HS-27A (cell line): ENCODE data around the gene MARVELD3.
"Not testable (repeated sequence)": the region's sequence is repeated elsewhere in the genome, so short reads cannot be mapped to it uniquely, and the experiment has no call there.

Experiments
- DNase-seq: peaks from one replicate; pipeline ENCODE4 v3.0.0-alpha.2; 2012; ENCODE audit warnings: low read depth, missing footprints

Gene MARVELD3

DNA sequence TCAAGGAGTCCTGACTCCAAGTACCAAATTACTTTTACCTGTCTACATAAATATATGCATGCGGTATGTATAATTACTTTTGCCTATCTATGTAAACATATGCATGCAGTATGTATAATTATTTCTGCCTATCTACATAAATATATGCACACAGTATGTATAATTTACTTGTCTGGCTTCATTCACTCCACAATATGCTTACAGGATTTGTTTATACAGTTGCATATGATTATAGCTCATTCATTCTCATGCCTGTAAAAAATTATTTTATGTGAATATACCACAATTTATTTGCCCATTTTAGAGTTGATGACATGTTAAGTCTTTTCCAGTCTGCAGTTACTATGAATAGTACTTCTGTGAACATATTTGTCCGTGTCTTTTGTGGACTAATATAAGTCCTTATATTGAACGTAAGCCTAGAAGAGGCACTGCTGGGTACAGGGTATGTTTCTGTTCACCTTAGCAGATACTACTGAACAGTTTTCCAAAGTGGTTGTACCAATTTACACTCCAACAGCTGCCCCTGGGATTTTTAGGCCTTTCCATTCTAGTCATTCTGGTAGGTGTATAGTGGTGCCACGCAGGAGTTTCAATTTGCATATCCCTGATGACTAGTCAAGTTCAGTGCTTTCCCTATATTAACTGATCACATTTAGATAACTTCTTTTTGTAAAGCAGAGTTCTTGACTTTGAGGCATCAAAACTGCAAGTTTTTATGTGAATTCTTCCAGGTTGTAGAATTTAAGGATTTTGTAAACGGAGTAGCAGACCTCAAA lies 47.0 kb downstream of the MARVELD3 start:
- DNase-seq, result no peak

DNA sequence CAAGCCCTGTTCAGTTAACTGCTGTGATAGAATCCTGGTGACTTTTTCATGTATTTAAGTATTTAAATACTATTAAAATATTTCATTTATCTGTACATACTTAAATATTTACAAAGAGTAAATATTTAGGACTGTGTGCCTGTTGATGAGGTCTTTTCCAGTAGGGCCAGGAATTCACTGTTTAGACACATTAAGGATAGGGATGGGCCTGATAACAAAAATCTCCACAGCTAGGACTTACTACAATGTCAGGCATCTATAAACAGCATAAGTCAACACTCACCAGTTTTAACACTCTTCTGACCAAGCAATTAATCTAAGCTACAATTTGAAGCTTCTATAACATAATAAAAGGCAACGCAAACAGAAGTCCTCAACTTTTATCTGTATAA lies 47.6 kb downstream of the MARVELD3 start:
- DNase-seq, result no peak

DNA sequence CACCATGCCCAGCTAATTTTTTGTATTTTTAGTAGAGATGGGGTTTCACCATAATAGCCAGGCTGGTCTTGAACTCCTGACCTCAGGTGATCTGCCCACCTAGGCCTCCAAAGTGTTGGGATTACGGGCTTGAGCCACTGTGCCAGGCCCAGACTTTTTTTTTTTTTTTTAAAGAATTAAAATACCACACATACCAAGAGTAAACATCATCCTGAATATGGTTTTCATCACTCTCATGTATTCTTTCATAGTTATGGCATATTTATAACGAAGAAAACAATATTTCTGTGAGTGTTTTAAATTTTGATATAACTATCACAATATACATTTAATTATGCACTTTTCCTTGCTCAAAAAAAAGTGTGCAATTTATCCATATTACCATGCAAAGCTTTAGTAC lies 48.2 kb downstream of the MARVELD3 start:
- no peak for DNase-seq

DNA sequence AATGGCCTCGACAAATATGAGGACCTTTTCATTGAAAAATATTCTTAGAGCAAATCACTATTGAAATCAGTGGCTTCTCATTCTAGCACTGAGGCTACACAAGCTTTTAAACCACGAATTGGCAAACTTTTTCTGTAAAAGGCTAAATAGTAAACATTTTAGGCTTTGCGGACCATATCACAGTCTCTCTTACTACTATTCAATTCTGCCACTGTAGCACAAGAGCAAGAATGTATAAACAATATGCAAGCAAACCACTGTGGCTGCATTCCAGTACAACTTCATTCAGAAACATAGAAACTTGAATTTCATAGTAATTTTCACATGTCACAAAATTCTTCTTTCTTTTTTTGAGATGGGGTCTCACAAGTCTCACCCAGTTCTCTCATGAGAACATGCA lies 49.4 kb downstream of the MARVELD3 start:
- no peak for DNase-seq

DNA sequence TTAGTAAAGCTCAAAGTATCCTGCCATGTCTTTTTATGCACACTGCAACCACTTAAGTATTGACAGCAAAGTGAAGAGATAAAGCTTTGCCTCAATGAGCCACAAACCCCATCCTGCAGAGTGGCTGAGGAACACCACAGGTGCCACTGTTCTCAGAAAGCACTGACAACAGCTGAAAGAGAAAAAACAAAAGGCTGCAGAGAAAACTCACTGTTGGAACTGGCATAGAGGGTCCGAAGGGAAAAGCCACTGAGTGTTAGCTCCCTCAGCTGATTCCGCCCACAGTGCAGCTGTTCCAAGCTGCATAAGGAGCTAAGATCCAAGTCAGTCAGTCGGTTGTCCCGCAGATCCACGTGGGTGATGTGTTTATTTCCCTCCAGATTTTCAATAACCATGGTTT lies 50.3 kb downstream of the MARVELD3 start:
- no peak for DNase-seq

DNA sequence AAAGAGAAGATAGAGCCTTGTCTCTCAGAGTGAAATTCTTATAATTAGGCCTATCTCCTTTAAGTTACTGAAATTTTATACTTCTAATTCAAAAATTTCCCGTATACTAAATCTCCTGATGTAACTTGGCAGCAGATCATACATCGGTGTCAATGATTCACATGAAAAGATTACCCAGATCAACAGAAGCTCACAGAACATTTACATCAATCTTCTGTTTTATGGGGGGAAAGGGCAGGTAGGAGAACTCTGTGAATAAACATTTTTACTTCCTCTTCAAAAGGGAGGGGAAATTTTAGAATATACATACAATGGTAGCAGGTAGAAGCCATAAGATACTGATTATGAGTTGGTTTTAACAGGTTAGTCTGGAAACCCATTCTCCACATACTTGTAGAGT lies 55.4 kb downstream of the MARVELD3 start:
- no peak for DNase-seq

DNA sequence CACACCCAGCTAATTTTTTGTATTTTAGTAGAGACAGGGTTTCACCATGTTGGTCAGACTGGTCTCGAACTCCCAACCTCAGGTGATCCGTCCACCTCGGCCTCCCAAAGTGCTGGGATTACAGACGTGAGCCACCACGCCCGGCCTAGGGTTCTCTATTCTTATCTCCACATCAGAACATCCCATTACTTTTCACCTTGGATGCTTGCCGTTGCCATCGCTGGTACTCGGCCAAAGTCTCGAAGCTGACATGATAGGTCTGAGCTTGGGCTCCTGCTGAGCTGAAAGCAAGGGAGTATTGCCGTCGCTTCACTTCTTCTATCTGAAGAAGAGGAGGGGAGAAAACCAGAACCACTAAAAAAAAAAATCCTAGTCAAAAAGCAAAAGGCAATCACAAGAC lies 58.3 kb downstream of the MARVELD3 start:
- not testable (repeated sequence) for DNase-seq
